ENCODE results near the gene OLR1. TPM values are rescaled to one million over a fixed set of nuclear protein-coding genes. Genes with fewer than 3 reads are reported as not detected.

Gene OLR1
- total RNA-seq, 4 donors from 2014 or later: 0.41 TPM; not detected in 3

- peak overlapping the region; percentile 100 for H3K27ac ChIP-seq
- H3K36me3 ChIP-seq: no peaks in the 10 kb centered on the region
- H3K27me3 ChIP-seq: no peaks in the 10 kb centered on the region
- peak overlapping the region; percentile 84 to 91 for H3K4me3 ChIP-seq
- peaks cover 0 to 10% of the 10 kb centered on the region in 2 donors for H3K4me1 ChIP-seq
- no peaks in the 10 kb centered on the region for H3K9me3 ChIP-seq
- intact Hi-C loops (cut with DNase I; ENCODE audit: low total_unique reads): loop anchor here (10.0 kb wide), 1 partner anchor 150 kb away; no protein-coding TSS in a partner anchor
- no peak for DNase-seq
- no peak for TF ChIP-seq POLR2A (IDR thresholded peaks at IDR 0.05)
- TF ChIP-seq CTCF (IDR thresholded peaks at IDR 0.05): no peak
Measured at GRCh38 chr12:10214895-10215267, 42.9 kb upstream of the OLR1 start.

GRCh38 chr12:10214136-10214894 is 42.4 kb upstream of the OLR1 start:
- no peaks in the 10 kb centered on the region for H3K36me3 ChIP-seq
- no peaks in the 10 kb centered on the region for H3K9me3 ChIP-seq
- H3K4me1 ChIP-seq: peaks cover 0 to 10% of the 10 kb centered on the region in 2 donors
- no peak for TF ChIP-seq CTCF (IDR thresholded peaks at IDR 0.05)
- TF ChIP-seq POLR2A (IDR thresholded peaks at IDR 0.05): no peak
- intact Hi-C loops (cut with DNase I; ENCODE audit: low total_unique reads): loop anchor here (10.0 kb wide), 1 partner anchor 150 kb away; no protein-coding TSS in a partner anchor
- peak overlapping the region; percentile 100 for H3K27ac ChIP-seq
- no peak for DNase-seq
- H3K4me3 ChIP-seq: peak overlapping the region; percentile 84 to 91
- H3K27me3 ChIP-seq: no peaks in the 10 kb centered on the region

GRCh38 chr12:10213168-10214135 is 41.5 kb upstream of the OLR1 start:
- peak overlapping the region; percentile 100 for H3K27ac ChIP-seq
- peaks cover 0 to 10% of the 10 kb centered on the region in 2 donors for H3K4me1 ChIP-seq
- intact Hi-C loops (cut with DNase I; ENCODE audit: low total_unique reads): loop anchor here (10.0 kb wide), 1 partner anchor 151 kb away; no protein-coding TSS in a partner anchor
- no peaks in the 10 kb centered on the region for H3K27me3 ChIP-seq
- H3K4me3 ChIP-seq: peak overlapping the region; percentile 84 to 91
- H3K9me3 ChIP-seq: no peaks in the 10 kb centered on the region
- TF ChIP-seq CTCF (IDR thresholded peaks at IDR 0.05) (peak in 1 of 4 experiments; percentile 5), POLR2A (IDR thresholded peaks at IDR 0.05) (peak; percentile 7 to 49)
- peak; percentile 74 to 83 for DNase-seq
- no peaks in the 10 kb centered on the region for H3K36me3 ChIP-seq

- DNase-seq: peak; percentile 89 to 90
- peak within 1 kb of the TSS; percentile 100 for H3K27ac ChIP-seq
- intact Hi-C loops (cut with DNase I; ENCODE audit: low total_unique reads): loop anchor here (10.0 kb wide), 1 partner anchor 152 kb away; no protein-coding TSS in a partner anchor
- no peaks in the 10 kb centered on the region for H3K36me3 ChIP-seq
- H3K27me3 ChIP-seq: no peaks in the 10 kb centered on the region
- H3K9me3 ChIP-seq: no peaks in the 10 kb centered on the region
- H3K4me3 ChIP-seq: peak within 1 kb of the TSS; percentile 84 to 91
- no peak for TF ChIP-seq CTCF (IDR thresholded peaks at IDR 0.05)
- peak; percentile 65 to 69 for TF ChIP-seq POLR2A (IDR thresholded peaks at IDR 0.05)
- H3K4me1 ChIP-seq: peaks cover 0 to 10% of the 10 kb centered on the region in 2 donors
Measured at GRCh38 chr12:10212739-10213131, 40.8 kb upstream of the OLR1 start, which contains the start of gene GABARAPL1. GABARAPL1 (plus strand) TSS chr12:10212877; CDS start chr12:10213130, 253 bp downstream.
